Activated gamma-delta T cell treated with anti-CD3 and anti-CD28 coated beads, Interleukin-2, amount 50 U/mL, for 16 hours (primary cell): ENCODE data around the gene MCF2.

Source experiments
- DNase-seq: peaks from one replicate; pipeline ENCODE4 v3.0.0-alpha.2; 2020; ENCODE audit warnings: low read depth

MCF2 gene

DNA sequence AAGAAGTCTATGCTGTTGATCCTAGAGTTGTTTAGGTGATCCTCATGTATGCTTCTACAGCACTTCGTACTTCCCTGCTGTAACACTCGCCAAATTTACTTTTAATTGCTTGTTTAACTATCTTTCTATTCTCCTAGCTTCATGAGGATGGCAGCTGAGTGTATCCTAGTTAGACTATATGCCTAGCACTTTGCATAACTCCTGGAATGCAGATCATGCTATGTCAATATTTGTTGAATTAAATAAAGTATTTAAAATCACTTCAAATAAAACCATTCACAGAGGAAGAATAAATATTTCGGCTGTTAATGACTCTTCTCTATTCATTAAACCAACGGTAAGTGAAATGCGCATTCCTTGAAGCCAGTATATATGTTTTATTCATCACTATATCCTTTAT is 122.4 kb downstream of the MCF2 start:
- DNase-seq, result no peak

- DNase-seq, result no peak
These were observed 126.9 kb downstream of the MCF2 start for GRCh38 chrX:139581068-139581467.

- no peak for DNase-seq
These were observed 141.0 kb downstream of the MCF2 start for GRCh38 chrX:139566981-139567380.

GRCh38 chrX:139563251-139563650 is 144.7 kb downstream of the MCF2 start:
- DNase-seq, result no peak

GRCh38 chrX:139560221-139560620 is 147.7 kb downstream of the MCF2 start:
- DNase-seq, result no peak

DNA sequence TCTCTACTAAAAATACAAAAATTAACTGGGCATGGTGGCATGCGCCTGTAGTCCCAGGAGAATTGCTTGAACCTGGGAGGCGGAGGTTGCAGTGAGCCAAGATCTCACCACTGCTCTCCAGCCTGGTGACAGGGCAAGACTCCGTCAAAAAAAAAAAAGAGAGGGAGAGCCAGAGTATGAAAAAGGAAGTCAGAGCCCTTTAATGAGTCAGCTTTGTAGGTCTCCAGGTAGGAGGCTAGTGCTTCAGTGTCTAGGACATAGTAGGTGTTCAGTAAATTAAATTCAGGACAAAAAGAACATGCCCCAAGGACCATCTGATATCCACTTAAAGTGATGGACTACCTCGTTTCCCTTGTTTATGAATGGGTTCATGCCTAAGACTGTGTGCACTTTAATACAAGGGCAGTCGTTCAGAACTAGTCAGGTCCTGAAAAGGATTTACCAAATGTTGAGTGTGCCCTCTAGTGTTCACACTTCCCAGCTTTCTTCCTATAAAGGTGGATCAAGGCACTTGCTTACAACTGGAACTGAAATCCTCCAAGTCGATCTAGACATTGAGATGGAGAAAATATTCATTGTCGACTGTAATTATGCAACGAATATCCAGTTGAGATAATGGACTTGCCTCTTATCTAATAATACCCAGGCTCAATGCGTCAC is 148.5 kb downstream of the MCF2 start:
- DNase-seq, result no peak

GRCh38 chrX:139554991-139555675 is 152.8 kb downstream of the MCF2 start:
- no peak for DNase-seq

- no peak for DNase-seq
These were observed 153.6 kb downstream of the MCF2 start for GRCh38 chrX:139554376-139554775.

- no peak for DNase-seq
These were observed 163.4 kb downstream of the MCF2 start for GRCh38 chrX:139544591-139544990.

- no peak for DNase-seq
These were observed 164.0 kb downstream of the MCF2 start for GRCh38 chrX:139543920-139544319.

DNA sequence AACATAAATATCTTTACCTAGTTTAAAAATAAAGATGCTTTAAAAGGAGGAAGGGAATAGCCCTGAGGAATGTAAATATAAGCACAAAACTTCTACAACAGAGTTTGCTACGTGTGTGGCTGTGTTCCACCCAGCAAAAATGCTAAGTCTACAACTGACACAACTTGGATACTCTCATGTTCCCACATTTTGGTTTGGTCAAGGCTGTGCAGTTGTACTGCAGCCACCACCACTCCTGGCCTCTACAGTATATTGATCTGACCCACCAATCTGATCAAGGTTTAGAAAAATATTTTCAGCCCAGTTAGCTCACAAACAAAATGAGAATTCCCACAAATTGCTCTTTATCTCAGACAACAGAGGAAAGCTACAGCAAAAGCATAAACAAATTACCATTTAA is 165.3 kb downstream of the MCF2 start:
- no peak for DNase-seq

DNA sequence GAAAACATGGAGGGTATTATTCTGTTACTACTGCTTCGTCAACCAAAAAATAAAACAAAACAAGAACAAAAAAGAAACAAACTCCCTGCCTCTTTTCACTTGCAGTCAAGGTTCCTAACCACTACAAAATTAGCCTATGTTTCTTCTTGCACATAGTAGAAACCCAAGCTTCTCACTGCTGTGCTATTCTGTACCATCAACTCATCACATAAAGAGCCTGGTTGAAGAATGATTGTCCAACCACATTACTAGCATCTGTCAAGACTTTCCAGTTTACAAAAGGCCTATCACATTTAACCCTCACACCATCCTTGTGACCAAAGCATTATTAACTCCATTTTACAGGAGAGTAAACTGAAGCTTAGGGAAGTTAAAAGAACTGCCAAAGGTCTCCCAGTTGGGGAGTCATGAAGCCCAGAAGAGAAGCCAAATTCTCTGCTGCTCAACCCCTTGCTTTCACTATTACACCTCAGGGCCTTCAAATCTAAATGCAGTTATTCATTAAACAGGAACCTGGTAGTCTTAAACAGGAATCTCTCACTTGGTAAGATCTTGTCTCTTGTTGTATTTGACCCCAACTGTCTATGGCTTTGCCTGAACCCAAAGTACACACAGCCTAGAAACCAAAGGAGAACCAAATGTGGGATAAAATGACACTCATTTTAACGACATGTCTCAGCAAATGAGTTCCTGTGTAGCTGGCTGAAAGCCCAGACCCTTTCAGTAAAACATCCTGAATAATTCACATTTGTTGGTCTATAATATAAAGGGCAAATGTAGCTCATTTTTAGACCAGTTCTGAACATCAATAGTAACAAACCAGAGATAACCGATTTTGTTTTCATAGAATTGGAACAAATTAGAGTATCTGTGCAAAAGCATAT is 168.8 kb downstream of the MCF2 start:
- no peak for DNase-seq

GRCh38 chrX:139533444-139533843 is 174.5 kb downstream of the MCF2 start:
- no peak for DNase-seq

GRCh38 chrX:139532834-139533233 is 175.1 kb downstream of the MCF2 start:
- DNase-seq, result no peak
